NCI-H2196 treated with DMSO at 0.1 percent for 48 hours (cell line): ENCODE results near the gene JAG2.

Experiments
- DNase-seq: peaks from one replicate; lab custom pipeline; 2025; ENCODE audit not compliant: unreplicated experiment; lab: John Stamatoyannopoulos, UW

JAG2 gene

GRCh38 chr14:105204206-105204930 lies 35.8 kb upstream of the JAG2 start:
- DNase-seq = no peak

- DNase-seq = no peak
Measured at GRCh38 chr14:105203701-105204100, 35.1 kb upstream of the JAG2 start.

- DNase-seq = no peak
Measured at GRCh38 chr14:105203057-105203531, 34.5 kb upstream of the JAG2 start.

DNA sequence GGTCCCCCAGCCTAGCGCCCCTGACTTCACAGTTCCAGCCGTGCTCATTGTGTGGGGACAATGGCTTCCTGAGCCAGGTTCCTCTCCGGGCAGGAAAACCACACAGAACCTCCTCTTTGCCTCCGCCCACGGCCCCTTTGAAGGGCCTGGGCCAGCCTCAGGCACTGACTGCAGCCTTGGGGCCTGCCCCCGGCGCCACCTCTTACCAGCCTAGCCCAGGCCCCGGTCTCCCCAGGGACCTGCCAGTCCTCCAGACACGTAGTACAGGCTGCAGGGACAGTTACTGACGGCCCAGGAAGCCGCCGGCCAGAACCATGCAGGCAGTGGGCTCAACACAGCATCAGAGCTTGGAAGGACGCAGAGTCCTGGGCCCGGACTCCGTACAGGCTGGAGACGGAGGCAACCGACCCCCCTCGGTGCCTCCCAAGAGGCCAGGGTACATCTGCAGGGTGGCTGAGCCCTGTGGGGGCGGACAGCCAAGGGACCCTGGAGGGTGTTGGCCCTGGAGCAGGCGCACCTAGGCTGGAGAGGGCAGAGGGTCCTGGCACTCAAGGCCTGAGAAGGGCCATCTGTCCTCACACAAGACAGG lies 33.4 kb upstream of the JAG2 start:
- DNase-seq = no peak

DNA sequence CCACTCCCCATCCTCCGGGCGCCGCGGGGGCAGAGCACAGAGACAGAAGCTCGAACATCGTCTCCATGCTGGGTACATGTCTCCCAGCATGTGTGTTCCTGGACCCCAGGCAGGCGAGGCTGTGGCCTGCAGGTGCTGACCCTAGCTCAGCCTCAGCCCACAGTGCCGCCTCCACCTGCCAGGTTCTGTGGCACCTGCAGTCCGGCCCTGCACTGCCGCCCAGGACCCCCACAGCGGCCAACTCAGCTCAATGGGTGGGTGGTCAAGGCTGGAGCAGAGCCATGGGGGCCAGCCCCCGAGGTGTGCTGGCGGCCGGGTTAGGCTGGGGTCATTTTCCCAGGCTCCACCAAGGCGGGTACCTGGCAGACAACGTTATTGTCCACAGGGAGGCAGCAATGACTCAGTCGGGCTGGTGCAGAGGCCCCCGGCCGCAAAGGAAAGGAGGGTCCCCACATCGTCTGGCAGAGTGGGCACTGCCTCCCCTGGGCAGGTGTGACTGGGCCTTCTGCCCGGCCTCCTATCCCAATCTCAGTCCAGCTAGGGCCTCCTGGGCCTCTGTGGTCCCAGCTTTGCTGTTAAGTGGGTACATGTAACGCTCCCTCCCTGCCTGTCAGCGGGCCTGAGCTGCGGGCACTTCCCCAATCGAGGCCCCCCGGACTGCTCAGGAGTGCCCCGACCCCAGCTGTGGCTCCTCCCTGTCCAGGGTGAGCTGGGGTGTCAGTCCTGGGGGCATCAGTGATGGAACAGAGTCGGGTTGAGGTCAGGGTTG lies 32.8 kb upstream of the JAG2 start:
- no peak for DNase-seq

DNA sequence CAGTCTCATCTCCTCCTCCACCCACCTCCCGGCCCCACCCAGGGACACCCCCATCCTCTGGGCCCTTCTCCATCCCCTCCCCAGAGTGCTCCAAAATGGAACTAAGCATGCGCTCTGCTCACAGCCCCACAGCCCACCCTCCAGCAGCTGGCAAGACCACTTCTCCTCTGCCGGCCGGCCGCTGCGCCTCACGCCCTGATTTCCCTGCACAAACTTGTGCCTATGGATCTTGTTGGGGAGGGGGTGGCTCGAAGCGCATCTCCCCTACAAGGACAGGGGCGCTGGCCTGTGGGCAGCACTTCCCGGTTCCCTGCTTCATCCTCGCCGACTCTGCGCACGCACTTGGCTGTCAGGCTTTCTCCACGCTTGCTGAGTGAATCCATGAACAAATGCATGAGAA lies 32.1 kb upstream of the JAG2 start:
- no peak for DNase-seq

- no peak for DNase-seq
Measured at GRCh38 chr14:105200074-105200473, 31.5 kb upstream of the JAG2 start.

- no peak for DNase-seq
Measured at GRCh38 chr14:105199093-105199492, 30.5 kb upstream of the JAG2 start.

- no peak for DNase-seq
Measured at GRCh38 chr14:105198588-105198987, 30.0 kb upstream of the JAG2 start.

GRCh38 chr14:105197211-105197641 lies 28.6 kb upstream of the JAG2 start:
- no peak for DNase-seq

- no peak for DNase-seq
Measured at GRCh38 chr14:105196265-105196960, 27.8 kb upstream of the JAG2 start.

GRCh38 chr14:105195522-105196264 lies 27.1 kb upstream of the JAG2 start:
- DNase-seq = no peak

DNA sequence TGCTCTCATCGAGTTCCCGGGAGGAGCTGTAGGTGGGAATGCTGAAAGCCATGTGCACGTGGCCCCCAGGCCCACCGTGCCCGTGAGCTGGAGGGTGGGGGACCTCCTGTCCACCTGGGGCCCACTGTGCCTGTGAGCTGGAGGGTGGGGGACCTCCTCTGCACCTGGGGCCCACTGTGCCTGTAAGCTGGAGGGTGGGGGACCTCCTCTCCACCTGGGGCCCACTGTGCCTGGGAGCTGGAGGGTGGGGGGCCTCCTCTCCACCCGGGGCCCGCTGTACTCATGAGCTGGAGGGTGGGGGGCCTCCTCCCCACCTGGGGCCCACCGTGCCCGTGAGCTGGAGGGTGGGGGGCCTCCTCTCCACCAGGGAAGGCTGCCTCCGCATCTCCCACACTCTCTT lies 26.5 kb upstream of the JAG2 start:
- no peak for DNase-seq

- DNase-seq = peak; percentile 70
Measured at GRCh38 chr14:105193916-105194782, 25.6 kb upstream of the JAG2 start.

GRCh38 chr14:105192866-105193731 lies 24.5 kb upstream of the JAG2 start:
- DNase-seq = no peak

GRCh38 chr14:105187935-105188524 lies 19.5 kb upstream of the JAG2 start:
- DNase-seq = no peak

- no peak for DNase-seq
Measured at GRCh38 chr14:105187116-105187515, 18.5 kb upstream of the JAG2 start.

DNA sequence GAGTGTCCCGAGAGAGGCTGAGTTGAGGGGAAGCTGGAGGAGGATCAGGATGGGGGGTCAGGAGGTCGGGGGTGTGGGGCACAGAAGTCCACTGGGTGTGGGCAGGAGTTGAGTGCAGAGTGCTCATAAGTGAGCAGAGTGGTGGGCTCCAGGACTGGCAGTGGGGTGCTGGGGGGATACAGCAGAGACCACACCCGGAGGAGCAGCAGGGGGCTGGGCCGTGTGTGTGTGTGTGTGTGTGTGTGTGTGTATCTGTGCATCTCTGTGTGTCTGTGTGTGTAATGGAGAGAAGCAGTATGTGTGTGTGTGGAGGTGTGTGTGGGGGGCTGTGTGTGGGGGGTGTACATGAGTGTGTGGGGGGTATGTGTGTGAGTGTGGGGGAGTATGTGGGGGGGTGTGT lies 17.4 kb upstream of the JAG2 start:
- no peak for DNase-seq
